Omental fat pad (tissue), 4 donors: ENCODE results near the gene TBX19. TPM values are rescaled to one million over a fixed set of nuclear protein-coding genes. Genes with fewer than 3 reads are reported as not detected.

Experiments used
- ATAC-seq: fragments of 150-250 bp; one replicate; pipeline ENCODE4 v1.9.1; 2016; ENCODE audit warnings: mild to moderate bottlenecking, moderate library complexity; ENCODE audit not compliant: low FRiP score
- DNase-seq: peaks from one replicate; pipeline ENCODE4 v3.0.0-alpha.2; 2019; ENCODE audit warnings: low spot score
- CTCF ChIP-seq, 3 donors: fragments of 450-650 bp; IDR thresholded peaks; one replicate each; pipeline ENCODE4 v1.5.1; 2016 to 2017; ENCODE audit warnings: antibody characterized with exemption in 3 of 3, mild to moderate bottlenecking in 3 of 3, moderate library complexity in 2 of 3
- total RNA-seq, 4 donors: library from RNA; depleted of rRNA; stranded (reverse); fragments of >200 nt; gene quantifications; one replicate each; pipeline ENCODE4 v1.1.0, GENCODE V29; 2016

TBX19 gene
- total RNA-seq, 4 donors from 2014 or later: 0.56 to 1.4 (median 1.3) TPM

- no peak for DNase-seq
- ATAC-seq: no peak
- TF ChIP-seq CTCF (IDR thresholded peaks at IDR 0.05): no peak
Observed at GRCh38 chr1:168300626-168301025, 19.9 kb downstream of the TBX19 start.

- DNase-seq: no peak
Observed at GRCh38 chr1:168301664-168302320, 21.1 kb downstream of the TBX19 start.

GRCh38 chr1:168303716-168304540, 23.3 kb downstream of the TBX19 start:
- no peak for DNase-seq
- no peak for ATAC-seq
- no peak for TF ChIP-seq CTCF (IDR thresholded peaks at IDR 0.05)

More at GRCh38 chr1:168301664-168302320, 21.1 kb downstream of the TBX19 start:
- no peak for ATAC-seq
- no peak for TF ChIP-seq CTCF (IDR thresholded peaks at IDR 0.05)

- TF ChIP-seq CTCF (IDR thresholded peaks at IDR 0.05): no peak
- DNase-seq (no peak), ATAC-seq (no peak)
Observed at GRCh38 chr1:168304865-168305264, 24.2 kb downstream of the TBX19 start.

- TF ChIP-seq CTCF (IDR thresholded peaks at IDR 0.05): no peak
Observed at GRCh38 chr1:168312718-168313604, 32.3 kb downstream of the TBX19 start.

GRCh38 chr1:168316142-168316541, 35.5 kb downstream of the TBX19 start:
- ATAC-seq (no peak), DNase-seq (no peak)
- no peak for TF ChIP-seq CTCF (IDR thresholded peaks at IDR 0.05)

More at GRCh38 chr1:168312718-168313604, 32.3 kb downstream of the TBX19 start:
- DNase-seq (no peak), ATAC-seq (no peak)
